ENCODE results near the gene MBD4. TPM values are rescaled to one million over a fixed set of nuclear protein-coding genes. Genes with fewer than 3 reads are reported as not detected.

Gene MBD4
- total and polyA plus RNA-seq, 11 donors, result 10.8 to 42.3 (median 20.6) TPM

DNA sequence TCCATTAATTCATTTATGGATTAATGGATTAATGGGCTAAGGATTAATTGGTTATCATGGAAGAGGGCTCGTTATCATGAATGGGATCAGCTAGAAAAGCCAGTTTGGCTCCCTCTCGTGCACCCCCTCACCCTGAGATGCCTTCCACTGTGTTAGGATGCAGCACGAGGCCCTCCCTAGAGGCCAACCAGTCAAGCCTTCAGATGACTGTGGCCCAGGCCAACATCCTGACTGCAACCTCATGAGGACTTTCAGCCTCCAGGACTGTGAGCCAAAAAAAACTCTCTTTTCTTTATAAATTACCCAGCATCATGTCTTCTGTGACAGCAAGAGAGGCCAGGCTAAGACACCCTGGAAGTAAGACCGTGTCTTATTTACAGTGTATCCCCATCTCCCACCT, 20.3 kb downstream of the MBD4 start:
- DNase-seq (no peak), ATAC-seq (no peak)
- no peaks in the 10 kb centered on the region for H3K36me3 ChIP-seq
- H3K27me3 ChIP-seq, result no peaks in the 10 kb centered on the region
- H3K4me1 ChIP-seq, result peaks cover 0 to 23% (median 11%) of the 10 kb centered on the region in 12 donors
- intact Hi-C loops (cut with DNase I), result no loop called here
- TF ChIP-seq, protein P1, sequence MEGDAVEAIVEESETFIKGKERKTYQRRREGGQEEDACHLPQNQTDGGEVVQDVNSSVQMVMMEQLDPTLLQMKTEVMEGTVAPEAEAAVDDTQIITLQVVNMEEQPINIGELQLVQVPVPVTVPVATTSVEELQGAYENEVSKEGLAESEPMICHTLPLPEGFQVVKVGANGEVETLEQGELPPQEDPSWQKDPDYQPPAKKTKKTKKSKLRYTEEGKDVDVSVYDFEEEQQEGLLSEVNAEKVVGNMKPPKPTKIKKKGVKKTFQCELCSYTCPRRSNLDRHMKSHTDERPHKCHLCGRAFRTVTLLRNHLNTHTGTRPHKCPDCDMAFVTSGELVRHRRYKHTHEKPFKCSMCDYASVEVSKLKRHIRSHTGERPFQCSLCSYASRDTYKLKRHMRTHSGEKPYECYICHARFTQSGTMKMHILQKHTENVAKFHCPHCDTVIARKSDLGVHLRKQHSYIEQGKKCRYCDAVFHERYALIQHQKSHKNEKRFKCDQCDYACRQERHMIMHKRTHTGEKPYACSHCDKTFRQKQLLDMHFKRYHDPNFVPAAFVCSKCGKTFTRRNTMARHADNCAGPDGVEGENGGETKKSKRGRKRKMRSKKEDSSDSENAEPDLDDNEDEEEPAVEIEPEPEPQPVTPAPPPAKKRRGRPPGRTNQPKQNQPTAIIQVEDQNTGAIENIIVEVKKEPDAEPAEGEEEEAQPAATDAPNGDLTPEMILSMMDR (IDR thresholded peaks at IDR 0.05), result no peak
- no peak for TF ChIP-seq POLR2A (IDR thresholded peaks at IDR 0.05)
- H3K27ac ChIP-seq, result no peak overlapping the region
- H3K4me3 ChIP-seq, result no peak overlapping the region
- WGBS, 4 donors, result 76 to 81% (median 78%) methylated on average over 4 of the region's 4 CpGs
- peaks cover 0 to 3% (median 0%) of the 10 kb centered on the region in 12 donors for H3K9me3 ChIP-seq

DNA sequence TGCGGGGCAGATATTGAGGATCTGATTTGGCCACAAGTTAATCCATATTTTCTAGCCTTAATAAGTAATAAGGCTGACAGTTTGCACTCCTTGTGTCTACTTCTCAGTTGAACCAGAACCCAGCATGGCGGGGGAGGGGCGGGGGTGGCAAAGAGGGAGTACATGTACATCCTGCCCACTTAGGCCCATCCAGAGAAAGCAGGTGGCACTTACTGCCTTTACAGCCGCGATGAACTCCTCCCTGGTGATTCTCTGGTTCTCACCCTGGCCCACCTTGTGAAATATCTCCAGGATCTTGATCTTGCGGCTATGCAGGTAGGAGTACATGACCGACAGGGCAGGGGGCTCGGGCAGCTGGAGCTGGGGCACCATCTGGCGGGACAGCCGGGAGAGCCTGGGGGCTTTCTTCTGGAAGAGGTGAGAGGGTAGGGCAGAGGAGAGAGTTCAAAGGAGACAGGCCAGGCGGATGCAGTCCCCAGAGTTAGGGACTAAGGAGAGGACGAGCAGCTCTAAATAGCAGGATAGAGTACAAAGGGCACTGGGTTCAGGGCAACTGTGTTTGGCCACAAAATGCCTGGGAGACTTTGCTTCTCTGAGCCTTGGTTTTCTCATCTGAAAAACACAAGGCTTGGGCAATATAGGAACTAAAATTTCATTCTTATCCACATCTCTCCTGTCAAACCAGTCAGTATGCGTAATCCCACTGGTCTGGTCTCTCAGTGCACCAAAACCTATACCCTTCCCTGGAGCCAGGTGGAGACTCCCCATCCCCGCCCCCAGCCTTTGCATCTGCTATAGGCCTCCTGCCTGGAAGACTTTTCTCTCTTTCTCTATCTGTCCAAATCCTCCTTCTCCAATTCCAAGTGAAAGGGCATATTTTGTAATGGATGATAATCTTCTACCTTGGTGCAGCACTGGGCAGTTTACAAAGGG, 21.4 kb downstream of the MBD4 start:
- no peak for TF ChIP-seq POLR2A (IDR thresholded peaks at IDR 0.05)
- TF ChIP-seq, protein P1 (IDR thresholded peaks at IDR 0.05), result no peak
- ATAC-seq (no peak), DNase-seq (no peak)
- Histone ChIP-seq H3K9me3 (peaks cover 0 to 3% (median 0%) of the 10 kb centered on the region in 12 donors), H3K27ac (peak overlapping the region in 8 of 12 donors; percentile 4 to 84 (median 58)), H3K4me1 (peaks cover 0 to 34% (median 18%) of the 10 kb centered on the region in 12 donors), H3K36me3 (no peaks in the 10 kb centered on the region), H3K27me3 (no peaks in the 10 kb centered on the region), H3K4me3 (no peak overlapping the region)
- 86 to 91% (median 90%) methylated on average over 14 of the region's 14 CpGs for WGBS, 4 donors
- intact Hi-C loops (cut with DNase I), result no loop called here

DNA sequence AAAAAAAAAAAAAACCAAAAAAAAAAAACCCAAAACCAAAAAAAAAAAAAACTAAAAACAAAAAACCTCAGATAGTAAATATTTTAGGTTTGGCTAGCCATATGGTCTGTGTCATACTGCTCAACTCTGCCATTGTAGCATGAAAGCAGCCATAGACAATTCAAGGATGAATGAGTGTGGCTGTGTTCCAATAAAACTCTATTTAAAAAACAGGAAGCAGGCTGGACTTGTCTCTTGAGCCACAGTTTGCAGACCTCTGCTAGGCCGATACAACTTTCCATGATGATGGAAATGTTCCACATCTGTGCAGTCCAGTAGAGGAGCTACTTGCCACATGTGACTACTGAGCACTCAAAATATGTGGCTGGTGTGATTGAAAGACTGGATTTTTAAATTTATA, 22.4 kb downstream of the MBD4 start:
- ATAC-seq (peak; percentile 45 to 85 (median 56)), DNase-seq (peak in 1 of 5 donors; percentile 49)
- Histone ChIP-seq H3K27me3 (no peaks in the 10 kb centered on the region), H3K4me1 (peaks cover 0 to 42% (median 21%) of the 10 kb centered on the region in 12 donors), H3K4me3 (no peak overlapping the region), H3K36me3 (no peaks in the 10 kb centered on the region), H3K9me3 (peaks cover 0 to 3% (median 0%) of the 10 kb centered on the region in 12 donors), H3K27ac (peak overlapping the region in 10 of 12 donors; percentile 4 to 84 (median 45))
- WGBS, 4 donors, result 12 to 49% (median 31%) methylated on average over 1 of the region's 1 CpG
- intact Hi-C loops (cut with DNase I), result no loop called here
- TF ChIP-seq, protein P1 (IDR thresholded peaks at IDR 0.05), result no peak
- no peak for TF ChIP-seq POLR2A (IDR thresholded peaks at IDR 0.05)

DNA sequence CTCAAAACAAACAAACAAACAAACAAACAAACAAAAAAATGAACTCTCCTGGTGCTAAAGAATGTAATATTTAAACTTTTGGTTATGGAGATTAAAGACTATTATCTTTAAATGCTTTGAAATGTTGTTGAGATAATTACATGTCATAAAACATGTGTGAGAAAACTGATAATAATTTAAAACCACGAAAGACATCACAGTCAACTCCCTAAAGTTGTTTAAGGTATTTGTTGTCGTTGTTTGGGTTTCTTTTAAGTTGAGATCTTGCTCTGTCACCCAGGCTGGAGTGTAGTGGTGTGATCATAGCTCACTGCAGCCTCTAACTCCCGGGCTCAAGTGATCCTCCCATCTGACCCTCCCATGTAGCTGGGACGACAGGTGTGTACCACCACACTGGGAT, 23.3 kb downstream of the MBD4 start:
- Histone ChIP-seq H3K36me3 (no peaks in the 10 kb centered on the region), H3K27me3 (no peaks in the 10 kb centered on the region), H3K27ac (peak overlapping the region in 4 of 12 donors; percentile 24 to 83 (median 70)), H3K4me3 (no peak overlapping the region), H3K9me3 (peaks cover 0 to 3% (median 0%) of the 10 kb centered on the region in 12 donors), H3K4me1 (peaks cover 0 to 42% (median 21%) of the 10 kb centered on the region in 12 donors)
- ATAC-seq, result no peak
- 69 to 95% (median 93%) methylated on average over 4 of the region's 4 CpGs for WGBS, 4 donors
- intact Hi-C loops (cut with DNase I), result no loop called here
- DNase-seq, result no peak
- TF ChIP-seq POLR2A (IDR thresholded peaks at IDR 0.05), result no peak
- TF ChIP-seq, protein P1 (IDR thresholded peaks at IDR 0.05), result no peak
